Body of pancreas (tissue), 4 donors: ENCODE measurements around the gene ZNF230. TPM values are rescaled to one million over a fixed set of nuclear protein-coding genes. Genes with fewer than 3 reads are reported as not detected.

ENCODE experiments used
- ATAC-seq: fragments of 150-250 bp; one replicate; pipeline ENCODE4 v1.9.1; 2016
- DNase-seq, 4 donors: peaks; one replicate each; pipeline ENCODE4 v3.0.0-alpha.2; 2019
- H3K27ac ChIP-seq, 4 donors: fragments of 200-600 bp; sonication (generic); 1 replicate in 3 of 4; 2 replicates in 1 of 4; pipeline versions ENCODE4 v1.5.1 to v1.6.1; 2016 to 2019; ENCODE audit warnings: mild to moderate bottlenecking in 1 of 4, mixed read lengths in 1 of 4, moderate library complexity in 1 of 4
- H3K27me3 ChIP-seq, 2 donors: fragments of 200-600 bp; sonication (generic); one replicate each; pipeline ENCODE4 v1.6.0; 2016; ENCODE audit warnings: mild to moderate bottlenecking in 1 of 2
- H3K36me3 ChIP-seq, 2 donors: fragments of 200-600 bp; sonication (generic); replicated peaks in 1 of 2; 2 replicates each; pipeline ENCODE4 v1.5.1; 2016; ENCODE audit warnings: low read depth in 2 of 2; ENCODE audit not compliant: insufficient read depth in 1 of 2
- H3K4me1 ChIP-seq: fragments of 200-600 bp; sonication (generic); one replicate; pipeline ENCODE4 v1.6.0; 2016
- H3K4me3 ChIP-seq, 2 donors: fragments of 200-600 bp; sonication (generic); 1 replicate in 1 of 2; 2 replicates in 1 of 2; pipeline ENCODE4 v1.5.1; 2016 to 2019
- H3K9me3 ChIP-seq, 3 donors: fragments of 200-600 bp; sonication (generic); 1 replicate in 2 of 3; 2 replicates in 1 of 3; pipeline ENCODE4 v1.5.1; 2016
- CTCF ChIP-seq, 7 experiments: fragments of 450-650 bp in 4 of 7; fragments of 200-600 bp in 3 of 7; sonication (generic) in 3 of 7; IDR thresholded peaks; one replicate each; pipeline ENCODE4 v1.5.1; 2016 to 2019; ENCODE audit warnings: antibody characterized with exemption in 7 of 7
- POLR2A ChIP-seq, 3 donors: fragments of 450-650 bp; IDR thresholded peaks; one replicate each; pipeline ENCODE4 v1.6.1; 2016; ENCODE audit warnings: antibody characterized with exemption in 3 of 3, mild to moderate bottlenecking in 2 of 3
- WGBS, 2 donors: methylation state at CpG; one replicate each; pipeline ENCODE4 v1.1.5; 2017; 5-methylcytosine and 5-hydroxymethylcytosine counted together
- intact Hi-C: fragments of 100-400 bp; cut with DNase I; formaldehyde crosslinking; loops from one replicate; pipeline ENCODE4 v1.15.1; 2023
- small RNA-seq: library from RNA; depleted of rRNA; stranded (forward); fragments of <200 nt; gene quantifications from one replicate; pipeline ENCODE3, GENCODE V24; 2016
- total RNA-seq, 2 donors: library from RNA; depleted of rRNA; stranded (reverse); fragments of >200 nt; gene quantifications; one replicate each; pipeline ENCODE4 v1.1.0, GENCODE V29; 2016

Gene ZNF230
- total RNA-seq, 2 donors from 2014 or later = 2.9 TPM; not detected in 1

- intact Hi-C loops = no loop called here
- Histone ChIP-seq H3K9me3 (peaks cover 0 to 32% (median 0%) of the 10 kb centered on the region in 3 donors), H3K27ac (no peak overlapping the region), H3K4me1 (no peaks in the 10 kb centered on the region), H3K27me3 (no peaks in the 10 kb centered on the region), H3K4me3 (no peak overlapping the region), H3K36me3 (peaks cover 8 to 12% of the 10 kb centered on the region in 2 donors)
- TF ChIP-seq POLR2A (IDR thresholded peaks at IDR 0.05) = no peak
- no peak for TF ChIP-seq CTCF (IDR thresholded peaks at IDR 0.05)
- ATAC-seq (no peak), DNase-seq (no peak)
- 87 to 88% methylated on average over 1 of the region's 1 CpG for WGBS, 2 donors
These were observed 58.3 kb downstream of the ZNF230 start for GRCh38 chr19:44061038-44061437.

Small RNA genes within 50 kb of the gene (small RNA-seq; reads per million reads assigned to genes)
- gene AC006213.5 = not detected

Other genes starting within 250 kb of the ZNF230 start
- 10 to 100 TPM in 1 of 2 donors, 1 to 10 TPM in 1; 8.3 to 52.1 TPM for gene SMG9, start 248.0 kb upstream of the ZNF230 start, total RNA-seq
- 1 to 10 TPM in 1 of 2 donors, not detected in 1; 2.9 TPM for gene KCNN4, start 222.0 kb upstream of the ZNF230 start, total RNA-seq
- not detected for gene LYPD5, start 200.5 kb upstream of the ZNF230 start, total RNA-seq
- 1 to 10 TPM; 3.6 to 6.6 TPM for gene ZNF283, start 175.6 kb upstream of the ZNF230 start, total RNA-seq
- under 1 TPM in 1 of 2 donors, not detected in 1; 0.78 TPM for gene ZNF404, start 119.0 kb upstream of the ZNF230 start, total RNA-seq
- 10 to 100 TPM in 1 of 2 donors, 1 to 10 TPM in 1; 8.0 to 19.8 TPM for gene ZNF45, start 67.7 kb upstream of the ZNF230 start, total RNA-seq
- gene ZNF221, start 51.7 kb upstream of the ZNF230 start, total RNA-seq = 1 to 10 TPM; 1.3 to 4.7 TPM
- gene ZNF155, start 18.8 kb upstream of the ZNF230 start, total RNA-seq = 1 to 10 TPM in 1 of 2 donors, under 1 TPM in 1; 0.99 to 3.4 TPM
- 1 to 10 TPM in 1 of 2 donors, not detected in 1; 2.1 TPM for gene ZNF222, start 22.4 kb downstream of the ZNF230 start, total RNA-seq
- 1 to 10 TPM; 2.6 to 4.6 TPM for gene ZNF223, start 49.1 kb downstream of the ZNF230 start, total RNA-seq
- 1 to 10 TPM; 1.3 to 2.1 TPM for gene ZNF284, start 69.2 kb downstream of the ZNF230 start, total RNA-seq
- 10 to 100 TPM; 19.1 to 20.5 TPM for gene ZNF224, start 91.4 kb downstream of the ZNF230 start, total RNA-seq
- 1 to 10 TPM; 2.0 to 2.9 TPM for gene ZNF225, start 110.4 kb downstream of the ZNF230 start, total RNA-seq
- 1 to 10 TPM; 2.3 to 4.9 TPM for gene ZNF234, start 138.6 kb downstream of the ZNF230 start, total RNA-seq
- gene ZNF226, start 162.1 kb downstream of the ZNF230 start, total RNA-seq = 10 to 100 TPM in 1 of 2 donors, 1 to 10 TPM in 1; 4.6 to 13.5 TPM
- 1 to 10 TPM; 4.3 to 8.0 TPM for gene ZNF227, start 209.6 kb downstream of the ZNF230 start, total RNA-seq